ENCODE results near the gene MCU. TPM values are rescaled to one million over a fixed set of nuclear protein-coding genes. Genes with fewer than 3 reads are reported as not detected.

MCU gene
- total and polyA plus RNA-seq, 2 of the 4 experiments (the other 2 are of a cell fraction): 36.2 to 36.7 TPM

DNA sequence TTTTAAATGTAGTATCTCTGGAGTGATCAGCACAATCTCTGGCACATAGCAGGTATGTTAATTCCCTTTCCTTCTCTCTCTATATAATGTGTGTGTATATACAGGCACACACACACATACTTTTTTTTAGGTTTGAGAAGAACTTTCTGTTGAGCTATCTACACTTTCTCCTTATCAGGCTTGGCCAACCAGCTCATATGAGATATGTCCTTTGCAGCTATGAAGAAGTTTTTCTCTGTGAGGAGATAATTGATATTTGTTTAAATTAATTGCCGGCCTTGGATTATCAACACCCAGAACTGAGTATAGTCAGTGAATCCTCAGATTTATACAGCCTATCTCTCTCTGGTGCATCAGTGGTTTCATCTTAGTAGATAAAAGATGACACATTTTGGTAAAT is 2.3 kb upstream of the MCU start:
- WGBS, 2 experiments (ENCODE audit: extremely low coverage in 2 of 2, insufficient read length in 1 of 2): no CpG with 5 or more reads among the region's 1 CpG
- intact Hi-C loops (cut with micrococcal nuclease) (loop anchor here (5.0 kb wide), 1 partner anchor 312 kb away; no protein-coding TSS in a partner anchor), in situ Hi-C loops (cut with MboI; ENCODE audit: low sequenced_read_pairs) (loop anchor here (5.0 kb wide), 1 partner anchor 143 kb away; no protein-coding TSS in a partner anchor), dilution Hi-C loops (cut with HindIII; ENCODE audit: low sequenced_read_pairs, unreplicated experiment) (no loop called here)
- TF ChIP-seq, protein P1, sequence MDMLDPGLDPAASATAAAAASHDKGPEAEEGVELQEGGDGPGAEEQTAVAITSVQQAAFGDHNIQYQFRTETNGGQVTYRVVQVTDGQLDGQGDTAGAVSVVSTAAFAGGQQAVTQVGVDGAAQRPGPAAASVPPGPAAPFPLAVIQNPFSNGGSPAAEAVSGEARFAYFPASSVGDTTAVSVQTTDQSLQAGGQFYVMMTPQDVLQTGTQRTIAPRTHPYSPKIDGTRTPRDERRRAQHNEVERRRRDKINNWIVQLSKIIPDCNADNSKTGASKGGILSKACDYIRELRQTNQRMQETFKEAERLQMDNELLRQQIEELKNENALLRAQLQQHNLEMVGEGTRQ (IDR thresholded peaks at IDR 0.05; ENCODE audit: low read depth, low read length): no peak
- TF ChIP-seq CHD1 (IDR thresholded peaks at IDR 0.05; ENCODE audit: low read depth, low read length) (no peak), MXI1 (IDR thresholded peaks at IDR 0.05; ENCODE audit: borderline replicate concordance, low read depth, low read length) (no peak), RCOR1 (IDR thresholded peaks at IDR 0.05; ENCODE audit: insufficient replicate concordance, low read length) (no peak), FOS (IDR thresholded peaks at IDR 0.05; ENCODE audit: low read depth, low read length) (no peak), POLR2A (IDR thresholded peaks at IDR 0.05; ENCODE audit: low read depth, low read length) (no peak), RFX5 (IDR thresholded peaks at IDR 0.05; ENCODE audit: low read depth, low read length) (no peak)
- Histone ChIP-seq H3K56ac (ENCODE audit: extremely low read depth, insufficient read depth, low read length) (no peak overlapping the region), H3K27me3 (ENCODE audit: control insufficient read depth, insufficient read depth, low read length) (no peaks in the 10 kb centered on the region), H2BK15ac (ENCODE audit: low read depth, low read length) (no peak overlapping the region), H3K9ac (ENCODE audit: low read depth, low read length) (no peak overlapping the region), H3K4me1 (ENCODE audit: control insufficient read depth, insufficient read depth, low read length) (peaks cover 2% of the 10 kb centered on the region; the same call in 1 of the 2 replicates), H2BK120ac (ENCODE audit: low read depth, low read length) (peak overlapping the region; percentile 3; the same call in 1 of the 2 replicates), H3K36me3 (ENCODE audit: control insufficient read depth, insufficient read depth, low read length) (no peaks in the 10 kb centered on the region), H3K4me2 (ENCODE audit: low read depth, low read length) (no peak overlapping the region), H4K20me1 (ENCODE audit: insufficient read depth, low read length) (peaks cover 21% of the 10 kb centered on the region; the same call in 1 of the 2 replicates), H2BK20ac (ENCODE audit: low read depth, low read length) (no peak overlapping the region; the same call in 1 of the 2 replicates), H3K27ac (ENCODE audit: insufficient read depth, low read length) (no peak overlapping the region), H3K4ac (ENCODE audit: low read depth, low read length) (no peak overlapping the region), H3K18ac (ENCODE audit: low read depth, low read length) (no peak overlapping the region), H3K14ac (replicated peaks; ENCODE audit: low read depth, low read length) (no peak overlapping the region), H2AFZ (replicated peaks; ENCODE audit: low read length, poor library complexity) (no peak overlapping the region), H2AK9ac (replicated peaks; ENCODE audit: low read depth, low read length, poor library complexity) (no peak overlapping the region), H3K79me1 (ENCODE audit: low read depth in 1 of 2, low read length in 2 of 2) (peaks cover 14 to 23% of the 10 kb centered on the region in 2 experiments; a peak in 3 of 4 replicates), H3K9me3 (ENCODE audit: control insufficient read depth, insufficient read depth, low read length) (no peaks in the 10 kb centered on the region), H3K23ac (ENCODE audit: low read depth, low read length) (no peak overlapping the region), H4K91ac (ENCODE audit: insufficient read depth, low read depth, low read length) (no peak overlapping the region), H2AK5ac (ENCODE audit: low read depth, low read length) (no peak overlapping the region), H3K9me1 (ENCODE audit: insufficient read depth, low read length) (no peaks in the 10 kb centered on the region; the same call in 1 of the 2 replicates), H2BK5ac (ENCODE audit: low read depth, low read length, poor library complexity, severe bottlenecking) (no peak overlapping the region), H3K4me3 (ENCODE audit: insufficient read depth, low read depth, low read length) (no peak overlapping the region), H4K8ac (ENCODE audit: low read depth in 2 of 2, low read length in 2 of 2) (no peak overlapping the region), H4K5ac (ENCODE audit: low read depth, low read length) (no peak overlapping the region)
- ATAC-seq (ENCODE audit: low read depth) (no peak), DNase-seq (no peak)
- BruUV-seq (replicated peaks): no TSS peak
- ChIA-PET POLR2A (ENCODE audit: unreplicated experiment) (no interaction called here), CTCF (no interaction called here)

All from IMR-90 (cell line).